Mesenteric fat pad (tissue), 1 donor: ENCODE measurements around the gene TRAF3. TPM values are rescaled to one million over a fixed set of nuclear protein-coding genes. Genes with fewer than 3 reads are reported as not detected.
"Not testable (repeated sequence)": the region's sequence is repeated elsewhere in the genome, so short reads cannot be mapped to it uniquely, and the experiment has no call there.

Source experiments
- DNase-seq: peaks from one replicate; pipeline ENCODE4 v3.0.0-alpha.2; 2020; ENCODE audit warnings: low spot score
- total RNA-seq: library from RNA; stranded (reverse); fragmentation: NEBNext Ultra II Directional; extraction: Animal tissue kit (Norgen Biotek cat#: 25700); gene quantifications from one replicate; pipeline ENCODE4 v1.2.1, GENCODE V29; 2021
- donor health status: DM: yes; HTN: yes; CAD: no.

The TRAF3 gene
- total RNA-seq, 1 donor from 2014 or later, result 33.3 TPM

DNA sequence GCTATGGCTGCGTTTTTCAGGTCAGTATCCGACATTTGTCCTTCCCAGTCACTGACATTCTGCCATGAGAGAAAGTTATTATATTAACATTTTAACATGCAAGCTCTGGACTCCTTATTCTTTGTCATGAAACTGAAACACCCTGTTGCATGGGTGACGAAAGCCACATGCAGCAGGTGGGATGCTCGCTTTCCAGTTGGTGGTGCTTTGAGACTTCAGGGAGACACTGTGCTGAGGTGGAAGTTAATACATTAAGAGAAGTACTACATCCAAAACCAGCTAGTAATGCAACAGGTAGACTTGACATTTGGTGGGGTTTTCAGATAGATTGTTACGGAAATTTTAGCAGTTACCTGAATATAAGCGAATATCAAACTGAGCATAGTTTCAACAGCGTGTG is 112.4 kb downstream of the TRAF3 start:
- DNase-seq, result no peak

DNA sequence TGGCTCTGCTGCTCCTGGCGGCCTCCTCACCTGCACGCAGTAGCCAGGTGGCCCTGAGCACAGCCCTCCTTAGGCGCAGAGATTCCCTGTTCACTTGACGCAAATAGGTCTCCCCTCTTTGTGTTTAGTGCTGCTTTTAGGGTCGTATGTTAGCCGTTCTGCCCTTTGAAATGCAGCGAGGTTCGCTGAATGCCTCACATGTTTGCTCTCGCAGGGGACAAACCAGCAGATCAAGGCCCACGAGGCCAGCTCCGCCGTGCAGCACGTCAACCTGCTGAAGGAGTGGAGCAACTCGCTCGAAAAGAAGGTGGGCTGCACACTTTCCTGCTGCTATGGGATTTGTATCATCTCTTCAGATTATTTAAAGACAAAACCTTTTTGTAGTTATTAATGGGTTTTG is 113.9 kb downstream of the TRAF3 start:
- peak; percentile 64 for DNase-seq

DNA sequence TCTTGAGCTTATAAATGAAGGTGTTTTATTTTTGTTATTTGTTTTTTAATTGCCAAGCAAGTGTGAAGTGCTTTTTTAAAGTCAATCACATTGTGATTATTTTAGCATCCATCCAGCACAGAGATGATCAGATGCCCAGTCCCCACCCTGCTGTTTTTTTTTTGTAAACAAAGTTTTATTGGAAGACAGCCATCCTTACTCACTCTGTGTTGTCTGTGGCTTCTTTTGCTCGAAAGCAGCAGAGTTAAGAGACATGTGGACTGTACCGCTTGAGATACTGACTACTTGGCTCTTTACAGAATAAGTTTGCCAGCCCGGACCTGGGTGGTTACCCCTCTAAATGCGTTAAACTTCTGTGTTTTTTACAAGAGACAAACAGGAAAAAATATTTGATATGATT is 114.3 kb downstream of the TRAF3 start:
- peak; percentile 8 for DNase-seq

DNA sequence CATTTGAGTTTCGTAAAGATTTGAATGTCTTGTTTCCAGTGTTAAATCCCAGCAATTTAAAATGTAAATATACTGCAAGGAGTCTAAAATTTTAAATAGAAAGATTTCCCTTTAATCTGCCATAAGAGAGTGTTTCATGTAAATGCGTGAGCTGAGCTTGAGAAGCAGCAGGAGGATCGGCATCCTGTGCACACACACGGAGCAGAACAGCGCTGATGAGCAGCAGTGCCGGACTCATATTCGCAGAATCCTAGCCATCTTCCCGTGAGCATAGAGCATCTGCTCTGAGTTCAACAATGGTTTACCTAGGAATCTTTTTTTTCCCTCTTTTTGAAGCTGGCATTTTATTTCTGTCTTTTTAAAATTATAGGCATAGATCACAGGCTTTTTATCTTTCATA is 115.4 kb downstream of the TRAF3 start:
- DNase-seq, result peak; percentile 16

DNA sequence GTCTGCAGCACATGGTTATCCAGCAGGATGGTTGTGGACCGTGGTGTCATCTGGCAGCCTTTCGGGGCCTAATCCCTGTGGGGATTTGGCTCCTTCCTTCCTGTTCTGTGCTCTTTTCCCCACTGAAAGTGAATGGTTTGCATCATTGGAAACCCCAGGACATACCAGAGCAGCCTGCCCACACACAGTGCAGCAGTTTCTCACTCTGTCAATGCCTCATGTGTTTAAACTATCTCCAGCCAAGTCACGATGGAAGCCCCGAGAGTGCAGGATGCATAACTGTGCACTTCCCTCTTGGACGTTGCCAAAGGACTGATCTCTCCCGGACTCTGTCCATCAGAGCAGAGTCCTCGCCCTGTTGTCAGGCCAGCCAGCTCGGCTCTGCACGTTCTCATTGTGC is 116.2 kb downstream of the TRAF3 start:
- peak; percentile 85 for DNase-seq

DNA sequence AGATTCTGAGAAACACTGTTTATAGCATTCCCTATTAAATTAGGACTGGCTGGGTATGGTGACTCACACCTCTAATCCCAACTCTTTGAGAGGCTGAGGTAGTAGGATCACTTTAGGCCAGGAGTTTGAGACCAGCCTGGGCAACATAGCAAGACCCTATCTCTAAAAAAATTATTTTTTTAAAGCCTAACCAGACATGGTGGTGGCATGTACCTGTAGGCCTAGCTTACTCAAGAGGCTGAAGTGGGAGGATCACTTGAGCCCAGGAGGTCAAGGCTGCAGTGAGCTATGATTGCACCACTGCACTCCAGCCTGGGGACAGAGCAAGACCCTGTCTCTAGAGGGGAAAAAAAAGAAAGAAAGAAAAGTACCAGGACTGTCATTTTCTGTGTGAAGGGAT is 119.5 kb downstream of the TRAF3 start:
- not testable (repeated sequence) for DNase-seq

DNA sequence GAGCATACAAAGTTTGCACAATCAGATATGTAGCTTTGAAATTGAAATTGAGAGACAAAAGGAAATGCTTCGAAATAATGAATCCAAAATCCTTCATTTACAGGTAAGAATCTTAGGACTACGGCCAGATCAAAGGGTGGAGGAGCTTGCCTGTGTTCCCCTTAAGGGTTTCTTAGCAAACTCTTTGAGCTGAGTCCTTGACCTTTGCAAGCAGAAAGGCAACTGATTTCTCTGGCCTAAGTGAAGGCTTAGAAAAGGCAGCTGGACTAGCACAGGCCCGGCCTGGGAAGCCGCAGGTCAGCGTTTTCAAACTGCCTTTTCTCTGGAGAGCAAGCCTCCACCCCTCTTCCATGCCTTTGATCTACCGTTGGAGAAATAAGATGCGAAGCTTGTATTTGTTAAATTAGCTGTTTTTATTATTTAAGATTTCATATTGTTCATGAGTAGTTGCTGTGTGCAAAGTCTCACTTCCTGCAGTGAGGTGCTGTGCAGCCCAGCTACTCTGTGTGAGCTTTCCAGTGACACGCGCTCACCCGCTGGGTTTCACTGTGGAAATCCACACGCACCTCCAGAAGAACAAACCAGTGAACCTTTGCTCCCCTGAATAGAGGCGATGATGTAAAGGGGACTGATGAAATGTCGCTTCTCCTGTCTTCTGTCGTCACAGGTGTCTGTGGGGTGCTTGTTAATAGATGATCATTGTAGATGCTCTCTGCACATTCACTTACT is 120.2 kb downstream of the TRAF3 start:
- DNase-seq, result peak; percentile 28

DNA sequence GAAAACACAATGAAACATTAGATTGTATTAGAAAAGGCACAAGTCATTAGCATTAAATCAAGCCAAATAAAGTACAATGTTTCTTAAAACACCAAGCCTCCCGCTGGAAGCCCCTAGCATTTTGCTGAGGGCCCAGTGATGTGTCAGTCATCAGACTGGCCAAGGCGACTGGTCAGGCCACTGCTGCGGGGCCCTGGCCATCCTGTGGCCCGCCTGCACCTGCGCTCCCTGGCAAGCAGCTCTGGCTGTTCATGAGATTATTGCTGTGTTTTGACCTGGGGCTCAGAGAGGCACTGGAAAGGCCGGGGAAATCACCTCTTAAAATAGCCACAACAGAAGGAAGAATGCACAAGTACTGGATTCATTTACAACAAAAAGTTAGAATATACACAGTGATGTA is 121.0 kb downstream of the TRAF3 start:
- DNase-seq, result peak; percentile 9

DNA sequence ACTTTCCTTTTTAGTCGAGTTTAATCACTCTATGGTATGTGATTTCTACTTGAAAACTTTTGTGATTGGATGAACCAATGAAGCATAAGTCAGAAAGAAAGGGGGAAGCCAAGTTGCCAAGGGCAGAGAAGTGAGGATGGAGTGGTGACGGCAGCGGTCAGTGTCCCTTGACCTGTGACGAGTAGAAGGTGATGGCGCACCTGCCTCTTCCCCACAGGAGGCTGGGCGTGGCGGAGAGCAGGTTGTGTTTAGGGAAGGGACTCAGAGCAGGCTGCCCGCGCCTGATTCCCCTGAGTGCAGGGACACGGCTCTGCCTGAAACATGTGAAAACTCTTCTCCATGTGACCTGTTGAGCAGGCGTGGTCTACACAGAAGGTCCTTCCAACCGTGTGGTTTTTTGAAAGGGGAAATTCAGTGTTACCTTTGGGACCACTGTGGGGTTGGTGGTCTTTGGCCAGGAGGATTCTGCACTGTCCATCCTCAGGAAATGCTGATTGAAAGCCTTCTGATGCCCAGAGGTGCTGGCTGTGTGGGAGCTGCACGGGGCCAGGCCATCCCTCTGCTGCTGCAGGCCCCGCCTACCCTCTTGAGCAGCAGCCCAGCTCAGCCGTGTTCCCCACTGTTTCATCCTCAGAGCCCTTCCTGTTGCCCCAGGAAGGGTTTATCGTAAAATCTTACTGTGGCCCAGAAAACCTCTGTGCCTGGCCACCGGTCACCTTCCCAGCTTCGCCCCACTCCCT is 121.7 kb downstream of the TRAF3 start:
- peak; percentile 43 for DNase-seq

DNA sequence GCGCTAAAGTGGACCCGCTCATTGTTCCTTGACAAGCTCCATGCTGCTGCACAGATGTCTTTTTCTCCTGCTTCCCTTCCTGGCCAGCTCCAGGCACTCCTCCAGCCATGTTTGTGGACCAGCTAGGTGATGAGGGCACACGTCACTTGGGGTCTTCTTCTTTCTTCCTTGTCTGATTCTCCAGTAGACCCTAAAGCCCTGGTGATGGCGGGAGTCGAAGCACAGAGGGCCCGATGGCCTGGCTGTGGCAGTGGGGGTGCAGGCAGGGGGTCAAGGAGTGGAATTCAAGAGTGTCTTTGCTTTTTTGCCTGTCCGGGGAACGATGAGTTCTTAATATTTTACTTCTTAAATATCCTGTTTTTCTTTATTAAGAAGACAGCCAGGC is 122.3 kb downstream of the TRAF3 start:
- peak; percentile 57 for DNase-seq

DNA sequence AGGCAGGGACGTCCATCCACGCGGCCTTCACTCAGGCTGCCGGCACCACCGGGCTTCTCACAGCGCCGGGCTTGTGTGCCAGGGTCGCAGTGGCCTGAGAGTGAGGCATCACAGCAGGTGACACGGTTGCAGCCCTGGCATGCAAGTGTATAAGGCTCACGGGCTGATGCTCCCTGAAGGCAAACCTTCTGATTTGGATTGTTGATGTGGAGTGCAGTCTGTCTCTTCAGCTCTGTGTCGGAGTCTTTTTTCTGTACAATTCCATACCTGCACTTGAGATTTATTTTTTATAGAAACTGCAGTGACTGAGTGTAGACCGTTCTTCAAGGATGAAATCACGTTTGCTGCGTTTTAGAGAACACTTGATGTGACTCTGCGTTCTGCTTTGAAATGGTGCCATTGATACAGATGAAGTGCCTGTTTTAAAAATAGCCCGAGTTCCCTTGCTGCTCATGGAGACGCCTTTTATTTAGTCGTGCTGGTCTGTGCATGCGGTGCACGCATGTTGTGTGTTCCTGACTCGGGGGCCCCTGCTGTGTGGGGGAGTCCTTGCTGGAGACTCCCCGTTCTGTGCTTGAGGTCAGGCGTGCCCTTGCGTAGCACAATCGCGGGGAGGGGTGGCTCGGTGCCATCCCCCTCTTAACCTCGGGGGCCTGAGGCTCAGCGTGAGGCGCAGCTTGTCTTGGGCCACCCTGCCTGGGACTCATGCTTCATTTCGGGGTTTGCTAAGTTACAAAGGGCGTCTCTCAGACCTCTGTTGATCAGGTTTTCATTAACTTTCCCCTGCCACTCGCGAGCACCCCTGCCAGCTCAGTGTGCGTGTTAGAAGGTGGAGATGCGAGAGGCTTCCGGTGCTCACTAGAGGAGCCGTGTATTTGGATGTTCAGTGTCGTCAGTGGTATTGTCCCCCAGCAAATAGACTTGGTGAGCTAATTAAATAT is 123.7 kb downstream of the TRAF3 start:
- DNase-seq, result no peak

DNA sequence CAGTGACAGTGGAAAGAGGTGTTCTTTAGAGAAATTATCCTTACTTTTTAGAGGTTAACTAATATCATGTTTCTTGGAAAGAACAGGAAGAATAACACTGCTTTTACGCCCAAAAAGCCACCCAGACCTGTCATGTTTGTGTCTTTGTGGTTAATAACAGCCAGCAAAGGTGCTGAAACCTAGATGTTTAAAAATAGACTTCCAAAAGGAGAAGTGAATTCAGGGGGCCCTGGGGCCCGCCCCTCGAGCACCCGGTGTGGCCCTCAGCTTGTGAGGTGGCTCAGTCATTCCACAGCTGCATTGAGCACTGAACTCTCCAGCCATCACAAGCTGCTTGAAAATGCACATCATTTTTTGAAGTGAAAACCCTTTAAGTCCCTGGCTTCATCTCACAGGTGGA is 124.4 kb downstream of the TRAF3 start:
- DNase-seq, result no peak

DNA sequence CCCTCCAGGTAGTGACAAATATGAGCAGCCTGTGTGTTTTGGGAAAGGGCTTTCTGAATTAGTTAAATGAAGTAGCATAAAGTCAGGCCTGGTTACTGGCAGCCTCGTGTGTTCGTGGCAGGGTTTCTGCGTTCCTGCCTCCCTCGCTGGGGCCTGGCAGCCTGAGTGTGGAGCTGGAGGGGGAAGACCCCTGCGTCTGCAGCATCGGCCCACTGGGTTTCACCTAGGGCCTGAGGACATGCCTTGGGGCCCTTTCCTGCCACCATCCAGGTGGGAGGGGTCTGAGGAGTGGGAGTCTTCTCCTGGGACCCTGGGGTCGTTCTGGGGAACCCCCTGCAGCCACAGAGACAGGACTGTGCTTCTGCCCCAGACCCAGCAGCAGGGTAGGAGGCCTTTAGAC is 124.8 kb downstream of the TRAF3 start:
- DNase-seq, result no peak

DNA sequence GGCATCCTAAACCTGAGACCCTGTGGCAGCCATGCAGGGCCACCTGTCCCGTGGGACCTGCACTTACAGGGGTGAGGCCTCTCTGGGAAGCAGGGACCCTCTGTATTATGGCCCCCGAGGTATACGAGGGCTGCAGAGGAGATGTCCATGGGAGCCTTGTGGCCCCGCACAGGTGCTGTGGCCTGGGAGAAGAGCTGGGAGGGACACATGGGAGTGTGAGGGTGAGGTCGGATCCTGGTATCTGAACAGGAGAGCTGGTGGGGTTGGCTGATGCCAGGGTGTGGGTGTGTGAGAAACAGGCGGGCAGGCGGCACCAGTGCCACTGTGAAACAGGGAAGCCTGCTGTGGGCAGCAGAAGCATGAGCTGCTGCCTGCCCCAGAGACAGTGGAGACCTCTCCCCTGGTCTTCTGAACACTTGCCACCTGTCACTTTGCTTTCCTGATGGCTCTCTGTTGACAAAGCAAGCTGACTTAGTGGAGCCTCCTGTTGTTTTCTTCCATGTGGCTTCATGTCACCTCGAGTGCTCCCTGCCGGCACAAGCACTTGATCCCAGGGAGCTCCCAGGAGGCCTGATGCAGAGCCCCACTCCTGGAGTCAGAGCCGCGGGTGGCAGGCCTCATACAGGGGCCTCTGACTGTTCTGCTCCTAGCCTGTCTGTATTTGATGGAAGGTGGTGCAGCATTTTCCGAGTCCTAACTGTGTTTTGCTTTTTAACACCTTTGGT is 125.4 kb downstream of the TRAF3 start:
- DNase-seq, result no peak

DNA sequence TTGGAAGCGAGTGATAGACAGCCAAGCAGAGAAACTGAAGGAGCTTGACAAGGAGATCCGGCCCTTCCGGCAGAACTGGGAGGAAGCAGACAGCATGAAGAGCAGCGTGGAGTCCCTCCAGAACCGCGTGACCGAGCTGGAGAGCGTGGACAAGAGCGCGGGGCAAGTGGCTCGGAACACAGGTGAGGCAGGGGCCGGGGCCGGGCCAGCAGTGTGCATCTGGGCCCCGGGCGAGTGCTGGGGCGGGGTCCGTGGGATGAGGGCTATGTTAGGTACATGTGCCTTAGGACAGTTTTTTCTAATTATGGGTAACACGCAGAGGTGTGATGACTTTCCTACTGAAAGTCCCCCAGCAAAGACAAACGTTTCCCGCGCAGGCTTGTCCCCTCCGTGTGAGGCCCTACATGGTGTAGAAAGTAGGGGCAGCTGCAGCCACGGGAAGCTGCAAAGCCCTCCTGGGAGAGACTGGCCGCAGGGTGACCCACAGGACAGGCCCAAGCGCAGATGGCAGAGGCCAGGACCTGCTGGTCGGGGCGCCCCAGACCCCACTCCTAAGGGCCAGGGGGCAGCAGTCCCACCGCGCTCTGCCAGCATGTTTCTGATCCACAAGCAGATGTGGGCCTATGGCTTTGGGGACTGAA is 126.1 kb downstream of the TRAF3 start:
- DNase-seq, result no peak

DNA sequence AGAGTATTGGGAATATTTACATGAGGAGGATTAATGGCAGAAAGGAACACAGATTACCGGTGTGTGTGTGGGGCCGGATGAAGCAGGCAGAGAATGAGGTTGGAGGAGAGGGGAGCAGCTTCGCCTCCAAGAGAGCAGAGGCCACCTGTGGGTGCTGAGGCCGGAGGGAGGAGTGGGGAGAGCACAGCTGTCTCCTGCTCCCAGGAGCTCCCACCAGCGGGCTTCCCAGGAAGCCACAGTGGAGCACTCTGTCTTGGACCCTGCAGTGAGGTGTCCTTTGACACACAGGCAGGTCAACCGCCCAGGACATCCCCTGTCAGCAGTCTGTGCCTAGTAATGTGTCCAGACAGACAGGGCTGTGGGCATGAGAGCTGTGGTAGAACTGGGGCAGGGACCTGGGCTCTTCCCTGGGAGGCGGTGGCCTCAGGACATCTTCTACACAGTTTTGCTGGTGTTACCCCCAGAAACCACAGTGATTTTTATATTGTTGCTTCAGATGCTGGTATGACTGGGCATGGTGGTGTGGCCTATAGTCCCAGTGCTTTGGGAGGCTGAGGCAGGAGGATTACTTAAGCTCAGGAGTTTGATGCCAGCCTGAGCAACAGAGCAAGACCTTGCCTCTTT is 126.8 kb downstream of the TRAF3 start:
- no peak for DNase-seq

DNA sequence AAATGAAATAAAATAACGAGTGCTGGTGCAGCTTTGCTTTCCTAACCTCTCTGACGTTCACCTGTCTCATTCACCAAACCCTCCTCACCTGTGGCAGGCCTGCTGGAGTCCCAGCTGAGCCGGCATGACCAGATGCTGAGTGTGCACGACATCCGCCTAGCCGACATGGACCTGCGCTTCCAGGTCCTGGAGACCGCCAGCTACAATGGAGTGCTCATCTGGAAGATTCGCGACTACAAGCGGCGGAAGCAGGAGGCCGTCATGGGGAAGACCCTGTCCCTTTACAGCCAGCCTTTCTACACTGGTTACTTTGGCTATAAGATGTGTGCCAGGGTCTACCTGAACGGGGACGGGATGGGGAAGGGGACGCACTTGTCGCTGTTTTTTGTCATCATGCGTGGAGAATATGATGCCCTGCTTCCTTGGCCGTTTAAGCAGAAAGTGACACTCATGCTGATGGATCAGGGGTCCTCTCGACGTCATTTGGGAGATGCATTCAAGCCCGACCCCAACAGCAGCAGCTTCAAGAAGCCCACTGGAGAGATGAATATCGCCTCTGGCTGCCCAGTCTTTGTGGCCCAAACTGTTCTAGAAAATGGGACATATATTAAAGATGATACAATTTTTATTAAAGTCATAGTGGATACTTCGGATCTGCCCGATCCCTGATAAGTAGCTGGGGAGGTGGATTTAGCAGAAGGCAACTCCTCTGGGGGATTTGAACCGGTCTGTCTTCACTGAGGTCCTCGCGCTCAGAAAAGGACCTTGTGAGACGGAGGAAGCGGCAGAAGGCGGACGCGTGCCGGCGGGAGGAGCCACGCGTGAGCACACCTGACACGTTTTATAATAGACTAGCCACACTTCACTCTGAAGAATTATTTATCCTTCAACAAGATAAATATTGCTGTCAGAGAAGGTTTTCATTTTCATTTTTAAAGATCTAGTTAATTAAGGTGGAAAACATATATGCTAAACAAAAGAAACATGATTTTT is 128.2 kb downstream of the TRAF3 start:
- DNase-seq, result no peak

DNA sequence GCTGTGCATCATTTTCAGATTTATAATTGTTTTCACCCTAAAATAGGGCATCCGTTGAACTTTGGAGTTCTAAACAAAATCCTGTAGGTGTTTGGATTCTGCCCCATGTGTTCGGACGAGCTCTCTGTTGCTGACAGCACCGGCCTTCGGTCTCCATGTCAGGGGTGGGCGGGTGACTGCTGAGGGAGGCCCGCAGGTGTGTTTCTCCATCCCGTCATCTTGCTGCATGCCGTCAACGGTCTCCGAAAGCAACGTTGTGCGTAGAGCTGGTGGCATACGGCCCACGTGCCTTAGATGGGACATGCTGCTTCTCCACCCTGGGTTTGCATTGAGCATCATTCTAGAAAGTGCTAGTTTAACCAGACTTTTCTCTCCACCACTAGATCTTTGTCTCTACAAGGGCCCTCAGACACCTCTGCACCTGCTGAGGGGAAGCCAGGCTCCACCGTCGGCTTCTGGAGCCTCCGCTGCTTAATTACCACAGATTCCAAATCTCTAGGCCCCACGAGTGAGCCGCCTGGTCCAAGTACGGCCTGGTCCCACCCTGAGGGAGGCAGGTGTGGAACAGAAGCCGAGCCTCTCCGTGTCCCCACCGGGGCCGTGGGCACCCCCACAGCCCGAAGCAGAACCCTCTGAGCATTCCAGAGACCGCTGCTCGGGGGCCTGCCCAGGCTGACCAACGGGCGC is 129.5 kb downstream of the TRAF3 start:
- no peak for DNase-seq
